Measurements from ENCODE around the gene TTLL10.

DNA sequence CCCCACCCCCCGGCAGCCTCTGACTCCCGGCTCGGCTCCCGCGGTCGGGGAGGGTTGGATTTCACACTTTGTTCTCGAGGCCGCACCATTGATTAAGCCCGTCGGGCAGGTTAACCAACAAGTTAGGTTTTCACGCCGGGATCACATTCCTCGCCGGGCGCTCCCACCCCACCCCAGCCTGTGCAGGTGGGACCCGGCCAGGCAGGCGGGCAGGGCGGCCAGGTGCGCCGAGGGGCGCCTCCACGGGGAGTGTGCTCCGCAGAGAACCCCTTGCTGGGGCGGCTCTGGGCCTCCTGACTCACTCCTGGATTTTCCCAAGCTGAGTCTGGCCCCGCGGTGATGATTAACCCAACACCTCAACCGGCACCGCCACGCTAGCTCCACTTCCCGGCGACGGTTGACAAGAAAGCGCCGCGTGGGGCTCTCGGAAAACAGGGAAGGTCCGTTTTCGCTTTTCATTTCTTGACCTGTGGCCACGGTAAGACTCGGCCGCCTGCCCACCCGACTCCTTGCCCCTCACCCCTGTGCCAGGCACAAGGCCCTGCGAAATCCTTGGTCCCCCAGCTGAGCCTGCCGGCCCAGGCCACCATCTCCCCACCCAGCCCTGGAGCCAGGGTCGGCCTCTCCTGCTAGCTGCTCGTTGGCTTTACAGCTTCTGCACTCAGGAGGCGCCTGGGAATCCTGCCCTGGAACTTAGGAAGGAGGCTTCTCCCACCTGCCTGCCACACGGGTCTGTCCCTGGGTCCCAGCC, 8.8 kb upstream of the TTLL10 start:
- TF ChIP-seq, protein P1, sequence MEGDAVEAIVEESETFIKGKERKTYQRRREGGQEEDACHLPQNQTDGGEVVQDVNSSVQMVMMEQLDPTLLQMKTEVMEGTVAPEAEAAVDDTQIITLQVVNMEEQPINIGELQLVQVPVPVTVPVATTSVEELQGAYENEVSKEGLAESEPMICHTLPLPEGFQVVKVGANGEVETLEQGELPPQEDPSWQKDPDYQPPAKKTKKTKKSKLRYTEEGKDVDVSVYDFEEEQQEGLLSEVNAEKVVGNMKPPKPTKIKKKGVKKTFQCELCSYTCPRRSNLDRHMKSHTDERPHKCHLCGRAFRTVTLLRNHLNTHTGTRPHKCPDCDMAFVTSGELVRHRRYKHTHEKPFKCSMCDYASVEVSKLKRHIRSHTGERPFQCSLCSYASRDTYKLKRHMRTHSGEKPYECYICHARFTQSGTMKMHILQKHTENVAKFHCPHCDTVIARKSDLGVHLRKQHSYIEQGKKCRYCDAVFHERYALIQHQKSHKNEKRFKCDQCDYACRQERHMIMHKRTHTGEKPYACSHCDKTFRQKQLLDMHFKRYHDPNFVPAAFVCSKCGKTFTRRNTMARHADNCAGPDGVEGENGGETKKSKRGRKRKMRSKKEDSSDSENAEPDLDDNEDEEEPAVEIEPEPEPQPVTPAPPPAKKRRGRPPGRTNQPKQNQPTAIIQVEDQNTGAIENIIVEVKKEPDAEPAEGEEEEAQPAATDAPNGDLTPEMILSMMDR (IDR thresholded peaks at IDR 0.05): no peak
- TF ChIP-seq POLR2A (IDR thresholded peaks at IDR 0.05) (no peak), POLR2AphosphoS5 (IDR thresholded peaks at IDR 0.05) (no peak)

All from gastroesophageal sphincter (tissue), 3 donors.